Psoas muscle (tissue), 8 donors: Measurements from ENCODE around the gene KHDRBS2. TPM values are rescaled to one million over a fixed set of nuclear protein-coding genes. Genes with fewer than 3 reads are reported as not detected.

Experiments
- ATAC-seq, 4 donors: fragments of 200-7000 bp; cut with Tn5 transposase; one replicate each; pipeline ENCODE4 v1.9.1; 2020; ENCODE audit warnings: moderate library complexity in 3 of 4, mild to moderate bottlenecking in 2 of 4
- DNase-seq, 2 donors: peaks; one replicate each; pipeline ENCODE4 v3.0.0-alpha.2; 2020
- H3K27ac ChIP-seq: fragments of 200-600 bp; one replicate; pipeline ENCODE4 v1.8.0; 2022
- H3K27me3 ChIP-seq, 3 donors: fragments of 200-600 bp in 1 of 3; one replicate each; pipeline versions ENCODE4 v1.6.1 to v1.8.0; 2013 to 2022; ENCODE audit warnings: low read length in 2 of 3, mild to moderate bottlenecking in 2 of 3, moderate library complexity in 1 of 3; ENCODE audit not compliant: insufficient read depth in 3 of 3
- H3K36me3 ChIP-seq, 2 donors: fragments of 200-600 bp in 1 of 2; one replicate each; pipeline versions ENCODE4 v1.6.1 to v1.8.0; 2013 to 2022; ENCODE audit warnings: low read depth in 1 of 2, mild to moderate bottlenecking in 1 of 2, moderate library complexity in 1 of 2; ENCODE audit not compliant: insufficient read depth in 1 of 2
- H3K4me1 ChIP-seq: fragments of 200-600 bp; one replicate; pipeline ENCODE4 v1.8.0; 2022
- H3K4me3 ChIP-seq: fragments of 200-600 bp; one replicate; pipeline ENCODE4 v1.8.0; 2022; ENCODE audit warnings: mild to moderate bottlenecking
- H3K9me3 ChIP-seq: fragments of 200-600 bp; one replicate; pipeline ENCODE4 v1.8.0; 2022
- WGBS, 3 donors: extraction: QIAGEN DNeasy Blood & Tissue Kit; methylation state at CpG; one replicate each; pipeline versions ENCODE4 v1.1.6 to v1.1.7; 2013; 5-methylcytosine and 5-hydroxymethylcytosine counted together
- intact Hi-C, 2 donors: fragments of 100-400 bp; cut with DNase I; formaldehyde crosslinking; loops; one replicate each; pipeline versions ENCODE4 v1.11.0 to v1.14.2; 2022
- polyA plus RNA-seq, 3 donors: library from polyadenylated mRNA; stranded (reverse); fragments of 200-250 nt; gene quantifications; one replicate each; pipeline ENCODE4 v1.2.3, GENCODE V29; 2013
- total RNA-seq, 4 donors: library from RNA; stranded (reverse); fragmentation: NEBNext Ultra II Directional in 2 of 4; extraction: Animal tissue kit (Norgen Biotek cat#: 25700) in 2 of 4; gene quantifications; one replicate each; pipeline versions ENCODE4 v1.2.1 to v1.2.4, GENCODE V29; 2021 to 2023
- TF ChIP-seq, protein P1 (sequence below): fragments of 200-600 bp; IDR thresholded peaks from one replicate; pipeline ENCODE4 v1.8.0; 2022; ENCODE audit warnings: antibody characterized with exemption
- donor health status: healthy with polysubstance abuse.
- donor health status: DM: no; HTN: no; CAD: no; lungs with moderate emphysema.
- donor health status: Bipolar disorder and iron deficiency.
- donor health status: healthy.
- donor health status: DM: yes; HTN: yes; CAD: no.
- donor health status: DM: no; HTN: no; CAD: no.
- donor health status: DM: no; HTN: no; CAD: no.
- donor health status: DM: yes; HTN: yes; CAD: no.

Gene KHDRBS2
- total and polyA plus RNA-seq, 7 donors, result 0.04 to 0.15 (median 0.06) TPM; not detected in 3

DNA sequence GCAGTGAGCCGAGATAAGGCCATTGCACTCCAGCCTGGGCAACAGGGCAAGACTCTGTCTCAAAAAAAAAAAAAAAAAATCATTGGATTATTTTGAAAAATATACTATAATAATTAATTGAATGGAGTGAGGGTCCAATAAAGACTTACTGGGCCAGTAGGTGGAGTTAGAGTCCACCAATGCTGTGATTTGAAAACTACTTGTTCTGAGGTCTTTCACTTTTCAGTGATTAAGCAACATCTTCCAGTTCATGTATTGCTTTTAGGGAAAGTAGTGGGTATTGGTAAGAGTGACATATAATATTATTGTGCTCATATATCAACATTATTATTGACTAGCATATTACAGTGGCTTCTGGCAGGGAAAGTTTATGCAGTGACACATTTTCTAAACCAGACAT, 530.3 kb downstream of the KHDRBS2 start:
- intact Hi-C loops, result no loop called here
- Histone ChIP-seq H3K4me1 (no peaks in the 10 kb centered on the region), H3K27ac (no peak overlapping the region), H3K27me3 (no peaks in the 10 kb centered on the region), H3K36me3 (no peaks in the 10 kb centered on the region), H3K9me3 (no peaks in the 10 kb centered on the region), H3K4me3 (no peak overlapping the region)
- TF ChIP-seq, protein P1, sequence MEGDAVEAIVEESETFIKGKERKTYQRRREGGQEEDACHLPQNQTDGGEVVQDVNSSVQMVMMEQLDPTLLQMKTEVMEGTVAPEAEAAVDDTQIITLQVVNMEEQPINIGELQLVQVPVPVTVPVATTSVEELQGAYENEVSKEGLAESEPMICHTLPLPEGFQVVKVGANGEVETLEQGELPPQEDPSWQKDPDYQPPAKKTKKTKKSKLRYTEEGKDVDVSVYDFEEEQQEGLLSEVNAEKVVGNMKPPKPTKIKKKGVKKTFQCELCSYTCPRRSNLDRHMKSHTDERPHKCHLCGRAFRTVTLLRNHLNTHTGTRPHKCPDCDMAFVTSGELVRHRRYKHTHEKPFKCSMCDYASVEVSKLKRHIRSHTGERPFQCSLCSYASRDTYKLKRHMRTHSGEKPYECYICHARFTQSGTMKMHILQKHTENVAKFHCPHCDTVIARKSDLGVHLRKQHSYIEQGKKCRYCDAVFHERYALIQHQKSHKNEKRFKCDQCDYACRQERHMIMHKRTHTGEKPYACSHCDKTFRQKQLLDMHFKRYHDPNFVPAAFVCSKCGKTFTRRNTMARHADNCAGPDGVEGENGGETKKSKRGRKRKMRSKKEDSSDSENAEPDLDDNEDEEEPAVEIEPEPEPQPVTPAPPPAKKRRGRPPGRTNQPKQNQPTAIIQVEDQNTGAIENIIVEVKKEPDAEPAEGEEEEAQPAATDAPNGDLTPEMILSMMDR, result no peak
- 70 to 95% (median 76%) methylated on average over 1 of the region's 1 CpG for WGBS, 3 donors
- ATAC-seq, result no peak
- no peak for DNase-seq

DNA sequence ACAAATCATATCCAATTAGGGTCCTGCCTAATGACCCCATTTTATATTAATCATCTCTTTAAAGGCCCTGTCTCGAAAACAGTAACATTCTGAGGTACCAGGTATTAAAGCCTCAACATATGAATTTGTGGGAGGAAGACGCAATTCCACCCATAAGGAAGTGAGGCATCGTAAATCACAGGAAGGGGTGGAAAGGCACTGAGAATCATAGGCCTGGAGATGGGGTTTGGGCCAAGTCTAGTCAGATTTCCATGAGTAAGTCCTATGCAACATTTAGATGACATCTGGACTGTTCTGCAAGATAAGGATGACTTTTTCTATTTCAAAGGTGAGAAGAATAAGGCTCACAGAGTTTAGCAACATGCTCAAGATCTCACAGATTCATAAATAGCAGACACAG, 534.0 kb downstream of the KHDRBS2 start:
- WGBS, 3 donors, result 61 to 68% (median 64%) methylated on average over 3 of the region's 3 CpGs
- TF ChIP-seq, protein P1, result no peak
- no peaks in the 10 kb centered on the region for H3K9me3 ChIP-seq
- no peak for ATAC-seq
- H3K27ac ChIP-seq, result no peak overlapping the region
- H3K4me3 ChIP-seq, result no peak overlapping the region
- no peaks in the 10 kb centered on the region for H3K4me1 ChIP-seq
- no peaks in the 10 kb centered on the region for H3K27me3 ChIP-seq
- no peak for DNase-seq
- H3K36me3 ChIP-seq, result no peaks in the 10 kb centered on the region
- intact Hi-C loops, result no loop called here

DNA sequence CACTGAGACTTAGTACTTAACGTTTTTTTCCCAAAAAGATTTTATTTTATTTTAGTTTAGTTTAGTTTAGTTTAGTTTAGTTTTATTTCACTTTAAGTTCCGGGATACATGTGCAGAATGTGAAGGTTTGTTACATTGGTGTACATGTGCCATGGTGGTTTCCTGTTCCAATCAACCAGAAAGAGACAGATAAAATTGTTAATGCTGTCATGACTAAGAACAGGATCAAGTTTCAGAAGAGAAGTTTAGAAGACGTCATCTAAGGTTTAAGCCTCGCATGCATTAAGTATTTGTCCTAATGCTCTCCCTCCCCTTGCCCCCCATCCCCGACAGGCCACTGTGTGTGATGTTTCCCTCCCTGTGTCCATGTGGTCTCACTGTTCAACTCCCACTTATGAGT, 540.0 kb downstream of the KHDRBS2 start:
- H3K4me3 ChIP-seq, result no peak overlapping the region
- WGBS, 3 donors, result 71 to 75% (median 75%) methylated on average over 5 of the region's 5 CpGs

DNA sequence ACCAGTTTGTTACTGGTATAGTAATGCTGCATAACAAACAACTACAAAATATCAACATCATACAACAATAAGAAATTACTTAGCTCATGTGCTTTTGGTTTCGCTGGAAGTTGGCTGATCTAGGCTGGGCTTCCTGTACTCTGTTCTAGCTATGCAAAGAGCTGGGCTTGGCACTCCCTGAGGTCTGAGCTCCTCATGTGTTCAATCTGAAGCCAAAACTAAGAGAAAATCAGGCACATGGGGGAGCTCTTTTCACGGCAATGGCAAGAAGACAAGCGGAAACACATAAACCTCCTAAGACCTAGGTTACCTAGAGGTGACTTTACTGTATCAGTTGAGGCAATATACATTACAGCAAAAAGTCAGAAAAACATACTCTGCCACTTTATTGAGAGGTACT, 574.2 kb downstream of the KHDRBS2 start:
- DNase-seq (no peak), ATAC-seq (no peak)
- TF ChIP-seq, protein P1, result no peak

More for the DNA sequence above, 540.0 kb downstream of the KHDRBS2 start:
- Histone ChIP-seq H3K4me1 (no peaks in the 10 kb centered on the region), H3K27ac (no peak overlapping the region), H3K36me3 (no peaks in the 10 kb centered on the region), H3K9me3 (peaks cover 3% of the 10 kb centered on the region), H3K27me3 (no peaks in the 10 kb centered on the region)
- TF ChIP-seq, protein P1, result no peak
- intact Hi-C loops, result no loop called here
- no peak for DNase-seq
- ATAC-seq, result no peak

DNA sequence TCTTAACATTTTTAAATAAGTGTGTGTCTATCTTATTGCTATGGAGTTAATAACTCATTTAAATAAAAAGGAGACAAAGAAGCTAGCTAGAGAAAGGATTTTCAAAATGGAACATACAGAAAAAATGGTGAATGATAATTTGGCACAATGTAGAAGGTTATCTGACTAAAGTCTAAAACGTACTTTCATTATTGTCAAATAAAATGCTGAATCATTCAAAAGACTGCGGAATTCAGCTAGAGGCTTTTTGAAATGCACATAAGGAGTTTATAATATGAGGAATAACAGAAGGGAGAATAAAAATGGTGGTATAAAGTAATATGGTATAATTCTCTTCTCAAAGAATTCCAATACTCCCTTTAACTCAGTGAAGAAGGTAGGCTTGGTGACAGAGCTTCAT, 597.9 kb downstream of the KHDRBS2 start:
- intact Hi-C loops, result no loop called here
- DNase-seq, result no peak
- Histone ChIP-seq H3K27ac (no peak overlapping the region), H3K4me1 (no peaks in the 10 kb centered on the region), H3K4me3 (no peak overlapping the region), H3K9me3 (no peaks in the 10 kb centered on the region), H3K27me3 (no peaks in the 10 kb centered on the region), H3K36me3 (no peaks in the 10 kb centered on the region)
- WGBS, 3 donors, result 81 to 89% (median 86%) methylated on average over 2 of the region's 2 CpGs
- no peak for ATAC-seq
- TF ChIP-seq, protein P1, result no peak

More for the DNA sequence above, 574.2 kb downstream of the KHDRBS2 start:
- H3K4me1 ChIP-seq, result no peaks in the 10 kb centered on the region
- no peaks in the 10 kb centered on the region for H3K9me3 ChIP-seq
- intact Hi-C loops, result no loop called here
- H3K36me3 ChIP-seq, result no peaks in the 10 kb centered on the region
- no peaks in the 10 kb centered on the region for H3K27me3 ChIP-seq
- 69 to 92% (median 88%) methylated on average over 3 of the region's 3 CpGs for WGBS, 3 donors
- no peak overlapping the region for H3K27ac ChIP-seq
- no peak overlapping the region for H3K4me3 ChIP-seq
